Neural cell (in vitro differentiated cells): ENCODE data around the gene TBC1D8B. TPM values are rescaled to one million over a fixed set of nuclear protein-coding genes. Genes with fewer than 3 reads are reported as not detected.

Experiments
- H2AFZ ChIP-seq: fragments of 200-600, 300-800 bp; sonication (generic), shearing (Covaris generic); 2 replicates; pipeline ENCODE4 v1.6.0; 2014; ENCODE audit warnings: low read depth, mild to moderate bottlenecking, antibody characterized with exemption, low read length, moderate library complexity
- H3F3A ChIP-seq: fragments of 200-600 bp; shearing (Covaris generic); 2 replicates; pipeline ENCODE4 v1.6.1; 2016; ENCODE audit warnings: mild to moderate bottlenecking, moderate library complexity, mixed read lengths, antibody characterized with exemption, low read length; ENCODE audit not compliant: insufficient read depth, poor library complexity, severe bottlenecking
- H3K27ac ChIP-seq: fragments of 200-600, 300-800 bp; sonication (generic), shearing (Covaris generic); 2 replicates; pipeline ENCODE4 v1.5.1; 2014; ENCODE audit warnings: mild to moderate bottlenecking, low read length, moderate library complexity
- H3K27me3 ChIP-seq: fragments of 300-800, 200-600 bp; sonication (generic), shearing (Covaris generic); 2 replicates; pipeline ENCODE4 v1.6.0; 2014; ENCODE audit warnings: mild to moderate bottlenecking, low read depth, low read length, moderate library complexity; ENCODE audit not compliant: insufficient read depth
- H3K36me3 ChIP-seq: fragments of 300-800, 200-600 bp; sonication (generic), shearing (Covaris generic); 2 replicates; pipeline ENCODE4 v1.5.1; 2014; ENCODE audit warnings: mild to moderate bottlenecking, antibody characterized with exemption, low read length, moderate library complexity; ENCODE audit not compliant: insufficient read depth
- H3K4me2 ChIP-seq: fragments of 300-800, 200-600 bp; sonication (generic), shearing (Covaris generic); 2 replicates; pipeline ENCODE4 v1.6.0; 2014; ENCODE audit warnings: mild to moderate bottlenecking, low read length
- H3K4me3 ChIP-seq: fragments of 300-800, 200-600 bp; sonication (generic), shearing (Covaris generic); 2 replicates; pipeline ENCODE4 v1.5.1; 2014; ENCODE audit warnings: mild to moderate bottlenecking, low read length, moderate library complexity
- H3K79me2 ChIP-seq: fragments of 200-600 bp; shearing (Covaris generic); replicated peaks from 2 replicates; pipeline ENCODE4 v1.6.0; 2014; ENCODE audit warnings: mild to moderate bottlenecking, low read length, moderate library complexity; ENCODE audit not compliant: insufficient read depth
- H3K9ac ChIP-seq: fragments of 300-800, 200-600 bp; sonication (generic), shearing (Covaris generic); 2 replicates; pipeline ENCODE4 v1.6.1; 2016; ENCODE audit warnings: mild to moderate bottlenecking, low read length, mixed read lengths
- H3K9me2 ChIP-seq: fragments of 200-600 bp; shearing (Covaris generic); 2 replicates; pipeline ENCODE4 v1.6.1; 2016; ENCODE audit warnings: mild to moderate bottlenecking, low read length, mixed read lengths; ENCODE audit not compliant: insufficient read depth
- H3K9me3 ChIP-seq: fragments of 200-600, 300-800 bp; sonication (generic), shearing (Covaris generic); 2 replicates; pipeline ENCODE4 v1.6.1; 2016; ENCODE audit warnings: mild to moderate bottlenecking, mixed run types, low read length, moderate library complexity, mixed read lengths
- H4K20me1 ChIP-seq: fragments of 200-600 bp; shearing (Covaris generic); 2 replicates; pipeline ENCODE4 v1.6.1; 2016; ENCODE audit warnings: mild to moderate bottlenecking, mixed run types; ENCODE audit not compliant: insufficient read depth
- CTCF ChIP-seq: fragments of 450-650 bp; IDR thresholded peaks from 2 replicates; pipeline ENCODE4 v1.5.1; 2014; ENCODE audit warnings: antibody characterized with exemption, mild to moderate bottlenecking, moderate library complexity; ENCODE audit not compliant: poor library complexity, severe bottlenecking
- EP300 ChIP-seq: fragments of 450-650 bp; conservative IDR thresholded peaks from 2 replicates; pipeline ENCODE4 v1.6.1; 2014; ENCODE audit warnings: antibody characterized with exemption, mild to moderate bottlenecking, moderate library complexity; ENCODE audit not compliant: poor library complexity, severe bottlenecking
- EZH2 ChIP-seq: fragments of 200-600, 300-800 bp; shearing (Covaris generic), sonication (generic); IDR thresholded peaks from 2 replicates; pipeline ENCODE4 v1.6.1; 2014; ENCODE audit warnings: antibody characterized with exemption, low read length, borderline replicate concordance, mild to moderate bottlenecking; ENCODE audit not compliant: insufficient read depth, poor library complexity, severe bottlenecking
- MXI1 ChIP-seq: fragments of 450-650 bp; conservative IDR thresholded peaks from 2 replicates; pipeline ENCODE4 v1.6.1; 2014; ENCODE audit warnings: antibody characterized with exemption, mild to moderate bottlenecking; ENCODE audit not compliant: poor library complexity, severe bottlenecking
- POLR2AphosphoS5 ChIP-seq: IDR thresholded peaks from 2 replicates; pipeline ENCODE4 v1.6.1; 2012
- RAD21 ChIP-seq: fragments of 450-650 bp; conservative IDR thresholded peaks from 2 replicates; pipeline ENCODE4 v1.6.1; 2014; ENCODE audit warnings: antibody characterized with exemption, mild to moderate bottlenecking, moderate library complexity
- REST ChIP-seq: IDR thresholded peaks from 2 replicates; pipeline ENCODE4 v1.6.1; 2012; ENCODE audit warnings: borderline replicate concordance
- SMC3 ChIP-seq: fragments of 450-650 bp; conservative IDR thresholded peaks from 2 replicates; pipeline ENCODE4 v1.6.1; 2014; ENCODE audit warnings: antibody characterized with exemption, mild to moderate bottlenecking, moderate library complexity; ENCODE audit not compliant: poor library complexity
- TAF1 ChIP-seq: IDR thresholded peaks from 2 replicates; pipeline ENCODE4 v1.6.1; 2012; ENCODE audit warnings: low read depth
- polyA plus RNA-seq: library from polyadenylated mRNA; depleted of rRNA; stranded (reverse); fragments of >200 nt; gene quantifications from 2 replicates; pipeline ENCODE4 v1.2.3, GENCODE V29; 2014

Gene TBC1D8B
- polyA plus RNA-seq, 1 donor from 2014 or later: 0.14 TPM

- TF ChIP-seq RAD21: no peak
- no peak for TF ChIP-seq SMC3
- TF ChIP-seq POLR2AphosphoS5: no peak
- no peak for TF ChIP-seq MXI1
- no peak for TF ChIP-seq CTCF
- no peak for TF ChIP-seq TAF1
Observed at GRCh38 chrX:106898462-106898861, 96.0 kb downstream of the TBC1D8B start.

GRCh38 chrX:106899276-106899675 lies 96.8 kb downstream of the TBC1D8B start:
- H3K27me3 ChIP-seq: no peaks in the 10 kb centered on the region
- H3K79me2 ChIP-seq: no peaks in the 10 kb centered on the region
- H3F3A ChIP-seq: no peaks in the 10 kb centered on the region
- no peaks in the 10 kb centered on the region for H3K9me3 ChIP-seq
- no peak overlapping the region for H3K9ac ChIP-seq
- no peaks in the 10 kb centered on the region for H3K9me2 ChIP-seq
- H3K36me3 ChIP-seq: no peaks in the 10 kb centered on the region
- no peak for TF ChIP-seq EZH2
- no peak for TF ChIP-seq CTCF
- TF ChIP-seq EP300: no peak
- no peak for TF ChIP-seq REST
- TF ChIP-seq POLR2AphosphoS5: no peak
- TF ChIP-seq TAF1: no peak
- no peak overlapping the region for H3K4me2 ChIP-seq
- no peak overlapping the region for H3K4me3 ChIP-seq
- H3K27ac ChIP-seq: no peak overlapping the region
- H4K20me1 ChIP-seq: no peaks in the 10 kb centered on the region
- no peak overlapping the region for H2AFZ ChIP-seq

More at GRCh38 chrX:106898462-106898861, 96.0 kb downstream of the TBC1D8B start:
- Histone ChIP-seq H3K9me2 (no peaks in the 10 kb centered on the region), H4K20me1 (no peaks in the 10 kb centered on the region), H3K9me3 (no peaks in the 10 kb centered on the region), H3K4me2 (no peak overlapping the region), H3K4me3 (no peak overlapping the region), H3K79me2 (no peaks in the 10 kb centered on the region), H3F3A (no peaks in the 10 kb centered on the region), H2AFZ (no peak overlapping the region), H3K36me3 (no peaks in the 10 kb centered on the region), H3K9ac (no peak overlapping the region), H3K27ac (no peak overlapping the region), H3K27me3 (no peaks in the 10 kb centered on the region)
